ENCODE data around the gene CHMP2A. TPM values are rescaled to one million over a fixed set of nuclear protein-coding genes. Genes with fewer than 3 reads are reported as not detected.

CHMP2A gene
- total RNA-seq, 1 experiment from 2014 or later = 109 TPM

- peaks cover 9% of the 10 kb centered on the region for H3K4me1 Mint-ChIP-seq
- H3K4me3 Mint-ChIP-seq = peak overlapping the region; percentile 73
- H3K36me3 Mint-ChIP-seq = no peaks in the 10 kb centered on the region
- DNase-seq (ENCODE audit: low spot score) (peak; percentile 93), ATAC-seq (peak; percentile 98)
- POLR2A ChIA-PET = interaction anchor here (0.6 to 1.5 kb wide), 3 partner anchors 15 to 22 kb away, joined by 3 to 15 read pairs (median 4); partner anchors contain the start of gene ZBTB45
- CTCF ChIA-PET = interaction anchor here (0.6 to 2.2 kb wide), 4 partner anchors 18 to 43 kb away, joined by 3 to 21 read pairs (median 4); partner anchors contain the start of gene ZBTB45
- no peaks in the 10 kb centered on the region for H3K9me3 Mint-ChIP-seq
- peaks cover 51% of the 10 kb centered on the region for H3K27me3 Mint-ChIP-seq (ENCODE audit: low read depth)
- H3K27ac Mint-ChIP-seq = peak overlapping the region; percentile 100
- TF ChIP-seq NR1H2 (CRISPR knock-in tag; IDR thresholded peaks at IDR 0.05) = no peak
- 0 out of 2 replicates have a peak, but pooled peaks have one; percentile 71 for TF ChIP-seq CBFB (CRISPR knock-in tag; IDR thresholded peaks at IDR 0.05; ENCODE audit: low read depth)
- TF ChIP-seq OVOL2 (CRISPR knock-in tag; IDR thresholded peaks at IDR 0.05; ENCODE audit: borderline replicate concordance) = no peak
- peak; percentile 74; the same call in 1 of the 2 replicates for TF ChIP-seq E2F1 (CRISPR knock-in tag; IDR thresholded peaks at IDR 0.05)
- peak; percentile 73; the same call in 1 of the 2 replicates for TF ChIP-seq TEAD4 (CRISPR knock-in tag; IDR thresholded peaks at IDR 0.05)
- TF ChIP-seq IRF1 (CRISPR knock-in tag; IDR thresholded peaks at IDR 0.05) = 0 out of 2 replicates have a peak, but pooled peaks have one; percentile 76
- no peak for TF ChIP-seq RELA (CRISPR knock-in tag; IDR thresholded peaks at IDR 0.05; ENCODE audit: borderline replicate concordance)
- no peak for TF ChIP-seq AR (CRISPR knock-in tag; IDR thresholded peaks at IDR 0.05)
- no peak for TF ChIP-seq ZNF121 (CRISPR knock-in tag; IDR thresholded peaks at IDR 0.05)
- TF ChIP-seq TCF7 (CRISPR knock-in tag; IDR thresholded peaks at IDR 0.05; ENCODE audit: low read depth) = no peak
- no peak for TF ChIP-seq PRRX2 (CRISPR knock-in tag; IDR thresholded peaks at IDR 0.05)
- peak; percentile 87; the same call in 1 of the 2 replicates for TF ChIP-seq FOXP4 (CRISPR knock-in tag; IDR thresholded peaks at IDR 0.05)
- no peak for TF ChIP-seq TEAD1 (CRISPR knock-in tag; IDR thresholded peaks at IDR 0.05)
- TF ChIP-seq ZNF416 (CRISPR knock-in tag; IDR thresholded peaks at IDR 0.05) = 0 out of 2 replicates have a peak, but pooled peaks have one; percentile 40
- 0 out of 2 replicates have a peak, but pooled peaks have one; percentile 27 for TF ChIP-seq NFYB (CRISPR knock-in tag; conservative IDR thresholded peaks at IDR 0.05; ENCODE audit: low read depth)
- no peak; the same call in 1 of the 2 replicates for TF ChIP-seq ZNF138 (CRISPR knock-in tag; conservative IDR thresholded peaks at IDR 0.05)
- no peak for TF ChIP-seq ATF6 (CRISPR knock-in tag; IDR thresholded peaks at IDR 0.05)
- peak; percentile 83 for TF ChIP-seq ZNF423 (CRISPR knock-in tag; IDR thresholded peaks at IDR 0.05)
- no peak for TF ChIP-seq STAT6 (CRISPR knock-in tag; conservative IDR thresholded peaks at IDR 0.05; ENCODE audit: low read depth)
- no peak for TF ChIP-seq ERG (CRISPR knock-in tag; IDR thresholded peaks at IDR 0.05)
- no peak for TF ChIP-seq MLX (CRISPR knock-in tag; IDR thresholded peaks at IDR 0.05)
- TF ChIP-seq ATF1 (CRISPR knock-in tag; IDR thresholded peaks at IDR 0.05) = no peak
These were observed 16.4 kb downstream of the CHMP2A start for GRCh38 chr19:58538257-58539168.
